Ovary (tissue), 9 donors: ENCODE data around the gene GAL. TPM values are rescaled to one million over a fixed set of nuclear protein-coding genes. Genes with fewer than 3 reads are reported as not detected.

ENCODE experiments used
- polyA plus RNA-seq, 2 donors: library from polyadenylated mRNA; stranded (reverse); fragments of 200-250 nt in 1 of 2; fragments of 350-450 nt in 1 of 2; fragmentation: Illumina TruSeq in 1 of 2; extraction: RNeasy Lipid Tissue Mini Kit (QIAGEN cat#74804) in 1 of 2; gene quantifications; one replicate each; pipeline ENCODE4 v1.2.3, GENCODE V29; 2013 to 2014
- total RNA-seq, 7 donors: library from RNA; depleted of rRNA in 2 of 7; stranded (reverse); fragments of >200 nt in 2 of 7; fragmentation: NEBNext Ultra II Directional in 3 of 7; extraction: Animal tissue kit (Norgen Biotek cat#: 25700) in 3 of 7; gene quantifications; one replicate each; pipeline versions ENCODE4 v1.1.0 to v1.2.4, GENCODE V29; 2016 to 2023
- donor health status: DM: no; HTN: no; CAD: no; lungs with moderate emphysema.
- donor health status: DM: no; HTN: no; CAD: no.
- donor health status: Bipolar disorder and iron deficiency.
- donor health status: DM: yes; HTN: yes; CAD: no.
- donor health status: DM: no; HTN: no; CAD: no.
- donor health status: DM: yes; HTN: yes; CAD: no.

Gene GAL
- total and polyA plus RNA-seq, 9 donors: 0.19 to 1.4 (median 0.36) TPM; not detected in 6

Other genes with a start within 250 kb of the GAL start
- gene PPP6R3, start 223.8 kb upstream of the GAL start, total RNA-seq: 100 to 1,000 TPM in 6 of 7 donors, 10 to 100 TPM in 1; 98.4 to 122 (median 114) TPM
- gene PPP6R3, start 223.8 kb upstream of the GAL start, polyA plus RNA-seq: 10 to 100 TPM; 36.4 to 47.7 TPM
- gene TESMIN, start 67.0 kb downstream of the GAL start, total RNA-seq: 1 to 10 TPM; 1.5 to 4.1 (median 1.9) TPM
- gene TESMIN, start 67.0 kb downstream of the GAL start, polyA plus RNA-seq: 1 to 10 TPM; 1.1 to 1.6 TPM
- 10 to 100 TPM; 33.3 to 87.1 (median 44.3) TPM for gene CPT1A, start 157.4 kb downstream of the GAL start, total RNA-seq
- gene CPT1A, start 157.4 kb downstream of the GAL start, polyA plus RNA-seq: 10 to 100 TPM; 25.3 to 54.2 TPM
- gene MRPL21, start 219.3 kb downstream of the GAL start, total RNA-seq: 10 to 100 TPM; 40.3 to 70.7 (median 51.9) TPM
- 10 to 100 TPM; 64.0 to 74.7 TPM for gene MRPL21, start 219.3 kb downstream of the GAL start, polyA plus RNA-seq
- gene IGHMBP2, start 219.3 kb downstream of the GAL start, total RNA-seq: 10 to 100 TPM in 6 of 7 donors, 1 to 10 TPM in 1; 8.3 to 18.9 (median 16.2) TPM
- gene IGHMBP2, start 219.3 kb downstream of the GAL start, polyA plus RNA-seq: 10 to 100 TPM; 13.7 to 14.1 TPM